ENCODE measurements around the gene CRISPLD2.
"Not testable (repeated sequence)": the region's sequence is repeated elsewhere in the genome, so short reads cannot be mapped to it uniquely, and the experiment has no call there.

CRISPLD2 gene

GRCh38 chr16:84821728-84822689, 2.2 kb downstream of the CRISPLD2 start:
- no peak for DNase-seq (ENCODE audit: low read depth, low spot score)

DNA sequence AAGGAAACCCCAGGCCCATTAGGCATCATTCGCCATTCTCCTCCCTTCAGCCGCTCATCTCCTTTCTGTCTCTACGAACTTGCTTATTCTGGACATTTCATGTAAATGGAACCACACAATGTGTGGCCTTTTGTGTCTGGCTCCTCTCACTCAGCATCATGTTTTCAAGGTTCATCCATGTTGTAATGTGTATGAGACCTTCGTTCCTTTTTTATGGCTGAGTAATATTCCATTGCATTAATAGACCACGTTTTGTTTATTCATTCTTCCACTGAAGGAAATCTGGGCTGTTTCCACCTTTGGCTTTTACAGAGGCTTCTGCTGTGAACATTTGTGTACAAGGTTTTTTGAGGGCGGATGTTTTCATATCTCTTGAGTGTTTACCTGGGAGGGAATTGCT, 3.2 kb downstream of the CRISPLD2 start:
- no peak for DNase-seq (ENCODE audit: low read depth, low spot score)

DNA sequence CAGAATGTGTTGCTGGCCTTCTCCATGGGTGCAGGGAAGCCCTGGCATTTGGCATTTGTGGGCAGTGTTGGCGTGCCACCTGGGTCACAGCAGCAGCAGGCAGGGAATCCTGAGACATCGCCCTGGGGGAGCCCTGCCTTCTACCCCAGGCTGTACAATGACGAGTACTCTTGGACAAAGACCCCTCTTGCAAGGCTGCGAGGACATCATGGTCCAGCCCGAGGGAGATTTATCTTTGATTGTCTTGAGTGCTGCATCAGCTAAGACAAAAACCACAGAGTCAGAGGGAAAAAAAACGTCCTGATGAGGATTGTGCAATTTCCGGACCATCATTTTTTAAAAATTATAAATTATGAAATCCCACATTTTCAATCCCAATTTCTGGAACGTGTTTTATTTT, 3.7 kb downstream of the CRISPLD2 start:
- DNase-seq (ENCODE audit: low read depth, low spot score) = no peak

- no peak for DNase-seq (ENCODE audit: low read depth, low spot score)
These were observed 4.1 kb downstream of the CRISPLD2 start for GRCh38 chr16:84823926-84824325.

DNA sequence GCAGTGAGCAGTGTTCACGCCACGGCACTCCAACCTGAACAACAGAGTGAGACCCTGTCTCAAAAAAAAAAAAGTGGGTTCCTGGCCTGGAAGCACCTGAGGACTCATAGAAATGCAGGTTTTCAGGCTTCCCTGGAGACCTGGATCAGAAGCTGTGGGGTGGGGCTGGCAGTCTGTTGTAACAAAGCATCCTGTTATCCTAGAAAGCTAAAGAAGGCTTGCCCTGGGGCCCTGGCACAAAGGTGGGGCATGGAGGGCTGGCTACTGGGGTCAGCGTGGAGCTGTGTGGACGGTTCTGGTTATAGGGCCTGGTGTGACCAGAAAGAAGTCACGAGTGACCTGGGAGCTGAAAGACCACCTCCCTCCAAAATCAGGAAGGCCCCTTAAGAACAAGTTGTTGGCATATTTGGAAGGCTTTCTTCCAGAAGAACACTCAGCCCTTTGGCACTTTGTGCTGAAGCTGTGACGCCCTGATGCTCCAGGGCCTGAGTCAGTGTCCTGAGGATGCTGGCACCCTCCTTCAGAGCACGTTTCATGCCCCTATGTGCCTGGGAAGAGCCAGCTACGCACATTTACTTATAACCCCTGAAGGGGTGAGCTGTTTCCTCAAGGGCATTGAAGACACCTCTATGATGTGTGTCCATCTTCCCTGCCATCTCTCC, 6.2 kb downstream of the CRISPLD2 start:
- DNase-seq (ENCODE audit: low read depth, low spot score) = no peak

DNA sequence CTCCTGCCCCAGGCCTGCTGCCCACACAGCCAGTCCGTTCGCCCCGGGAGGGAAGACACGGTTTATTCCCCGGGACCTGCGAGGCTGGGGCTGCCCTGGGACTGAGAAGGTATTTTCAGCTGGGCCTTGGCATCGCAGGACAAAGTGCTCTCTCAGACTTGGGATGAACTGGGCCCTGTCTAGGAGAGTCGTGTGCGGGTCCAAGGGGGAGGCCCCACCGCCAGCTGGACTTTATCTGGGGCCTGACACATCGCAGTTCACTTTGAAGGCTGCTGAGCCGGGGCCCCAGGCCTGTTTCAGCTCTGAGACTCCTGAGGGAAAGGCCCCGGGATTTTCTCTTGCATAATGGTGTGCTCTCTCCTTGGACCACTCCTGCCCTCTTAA, 6.8 kb downstream of the CRISPLD2 start:
- DNase-seq (ENCODE audit: low read depth, low spot score) = no peak

- DNase-seq (ENCODE audit: low read depth, low spot score) = no peak
These were observed 7.4 kb downstream of the CRISPLD2 start for GRCh38 chr16:84827131-84827574.

DNA sequence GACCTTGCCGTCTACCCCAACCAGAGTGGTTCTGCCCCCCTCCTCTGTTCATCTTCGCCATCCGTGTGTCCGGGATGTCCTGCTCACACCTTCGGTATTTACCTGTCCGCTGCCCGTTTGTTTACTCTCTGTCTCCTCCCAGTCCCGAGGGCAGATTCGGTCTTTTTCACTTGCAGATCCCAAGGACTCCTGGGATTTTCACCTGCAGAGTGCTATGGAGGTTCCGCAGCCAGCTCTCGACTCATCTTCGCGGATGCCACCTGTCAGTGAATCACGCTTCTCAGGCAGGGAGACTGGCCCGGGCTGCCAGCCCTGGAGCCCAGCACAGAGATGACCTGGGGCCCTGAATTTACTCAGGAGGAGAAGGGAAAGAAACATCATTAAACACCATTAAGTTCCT, 8.1 kb downstream of the CRISPLD2 start:
- DNase-seq (ENCODE audit: low read depth, low spot score) = no peak

GRCh38 chr16:84828322-84828721, 8.5 kb downstream of the CRISPLD2 start:
- no peak for DNase-seq (ENCODE audit: low read depth, low spot score)

GRCh38 chr16:84829168-84829965, 9.6 kb downstream of the CRISPLD2 start:
- DNase-seq (ENCODE audit: low read depth, low spot score) = no peak

- DNase-seq (ENCODE audit: low read depth, low spot score) = no peak
These were observed 11.1 kb downstream of the CRISPLD2 start for GRCh38 chr16:84830765-84831384.

DNA sequence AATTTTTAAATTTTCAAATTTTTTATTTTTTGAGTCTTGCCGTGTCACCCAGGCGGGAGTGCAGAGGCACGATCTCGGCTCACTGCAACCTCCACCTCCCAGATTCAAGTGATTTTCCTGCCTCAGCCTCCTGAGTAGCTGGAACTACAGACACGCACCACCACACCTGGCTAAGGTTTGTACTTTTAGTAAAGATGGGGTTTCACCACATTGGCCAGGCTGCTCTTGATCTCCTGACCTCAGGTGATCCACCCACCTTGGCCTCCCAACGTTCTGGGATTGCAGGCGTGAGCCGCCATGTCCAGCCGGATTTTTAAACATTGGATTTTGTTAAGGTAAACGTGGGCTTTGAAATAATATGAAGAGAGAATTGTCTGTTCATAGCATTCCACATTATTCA, 11.9 kb downstream of the CRISPLD2 start:
- not testable (repeated sequence) for DNase-seq (ENCODE audit: low read depth, low spot score)

DNA sequence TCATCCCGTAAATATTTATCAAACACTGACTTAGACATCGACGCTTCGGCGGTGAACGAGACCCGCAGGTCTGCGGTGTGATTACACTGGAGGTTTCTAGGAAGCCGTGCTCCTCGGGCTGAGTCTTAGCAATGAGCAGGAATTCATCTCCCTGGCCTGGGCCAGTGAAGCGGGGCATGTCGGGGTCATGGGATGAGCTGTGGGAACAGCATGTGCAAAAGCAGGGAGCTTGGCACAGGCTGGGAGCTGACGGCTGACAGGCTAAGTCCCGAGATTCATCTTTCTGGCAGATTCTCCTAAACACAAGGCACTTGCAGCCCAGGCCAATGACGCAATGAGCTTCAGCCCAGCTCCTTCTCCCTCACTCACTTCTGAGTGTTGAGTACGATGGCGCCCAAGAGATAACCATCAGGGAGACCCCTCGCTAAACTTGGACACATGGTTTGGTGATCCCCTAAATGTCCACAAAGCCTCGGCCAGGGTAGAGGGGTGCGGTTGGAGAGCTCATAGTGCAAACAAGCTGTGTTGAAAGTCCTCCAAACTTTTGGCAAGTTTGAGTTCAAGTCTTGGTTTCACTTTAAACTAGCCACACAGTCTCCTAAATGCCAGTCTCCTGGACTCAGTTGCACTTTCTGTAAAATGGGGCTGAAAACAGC, 12.8 kb downstream of the CRISPLD2 start:
- DNase-seq (ENCODE audit: low read depth, low spot score) = peak; percentile 95

DNA sequence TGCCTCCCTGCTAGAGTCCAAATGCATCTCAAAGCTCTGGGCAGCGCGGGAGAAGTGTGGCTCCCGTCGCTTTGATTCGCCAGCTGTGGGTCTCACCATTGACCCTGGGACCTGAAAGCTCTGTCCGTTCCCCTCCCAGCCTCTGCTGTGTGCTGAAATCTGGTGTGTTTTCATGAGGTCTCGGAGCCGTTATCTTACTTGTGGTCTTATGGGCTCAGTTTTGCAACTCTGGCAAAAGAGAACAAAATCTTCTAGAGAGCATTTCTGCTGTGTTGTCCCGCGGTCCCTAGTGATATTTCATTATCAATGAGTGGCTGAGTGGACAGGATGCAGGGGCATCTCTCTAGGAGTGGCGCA, 13.3 kb downstream of the CRISPLD2 start:
- no peak for DNase-seq (ENCODE audit: low read depth, low spot score)

DNA sequence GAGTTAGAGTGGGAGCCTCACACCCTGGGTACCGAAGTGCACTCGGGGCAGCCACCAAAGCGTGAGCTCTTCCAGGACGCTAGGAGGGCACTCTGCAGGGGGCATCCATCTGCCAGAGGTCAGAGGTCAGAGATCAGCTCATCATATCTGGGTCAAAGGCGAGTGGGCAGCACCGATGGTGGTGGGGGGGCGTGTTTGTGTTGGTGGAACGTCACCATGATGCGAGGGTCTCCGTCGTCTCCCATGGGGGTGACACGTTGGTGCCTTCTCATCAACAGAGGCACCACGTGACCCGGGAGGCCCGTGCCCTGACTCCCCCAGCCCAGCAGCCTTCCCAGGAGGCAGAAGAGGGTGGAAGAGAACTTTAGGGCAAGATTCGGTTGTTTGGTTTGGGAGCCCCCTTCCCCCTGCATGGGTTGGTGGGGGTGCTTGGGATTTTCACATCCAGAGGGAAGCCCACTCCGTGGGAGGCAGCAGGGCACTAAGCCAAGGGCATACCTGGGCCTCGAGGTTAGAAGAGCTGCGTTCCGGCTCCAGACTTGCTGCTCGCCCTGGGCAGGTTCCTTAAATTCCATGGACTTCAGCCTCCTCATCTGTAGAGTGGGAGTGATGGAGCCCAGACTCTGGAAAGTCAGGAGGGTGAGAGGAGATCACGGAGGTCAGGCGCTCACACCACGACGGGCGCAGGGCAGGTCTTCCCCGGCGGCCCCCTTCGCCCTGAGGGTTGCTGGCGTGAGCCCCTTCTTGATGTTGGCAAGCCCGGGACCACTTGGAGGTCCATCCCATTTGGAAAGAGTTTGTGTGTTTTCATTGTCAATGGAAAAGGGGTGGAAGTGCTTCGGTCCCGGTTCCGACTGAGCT, 14.0 kb downstream of the CRISPLD2 start:
- DNase-seq (ENCODE audit: low read depth, low spot score) = no peak

GRCh38 chr16:84834403-84834772, 14.6 kb downstream of the CRISPLD2 start:
- no peak for DNase-seq (ENCODE audit: low read depth, low spot score)

DNA sequence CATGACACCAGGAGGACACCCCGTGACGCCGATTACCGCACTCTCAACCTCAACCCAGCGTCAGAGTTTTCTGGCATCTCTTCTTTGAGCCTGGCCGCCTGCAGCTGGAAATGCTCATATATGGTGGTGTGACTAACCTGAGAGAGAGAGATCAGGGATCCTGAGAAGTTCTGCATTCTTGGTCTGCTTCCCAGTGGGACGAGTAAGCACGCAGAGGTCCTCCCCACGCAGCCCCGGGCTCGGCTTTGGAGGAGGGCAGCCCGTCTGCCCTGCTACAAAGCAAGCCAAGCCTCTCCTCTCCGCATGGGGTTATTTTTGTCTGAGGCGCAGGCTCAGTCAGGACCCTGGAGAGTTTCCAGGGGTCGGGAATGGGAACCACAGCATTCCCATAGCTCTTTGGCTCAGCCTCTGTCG, 16.5 kb downstream of the CRISPLD2 start:
- DNase-seq (ENCODE audit: low read depth, low spot score) = peak; percentile 98

GRCh38 chr16:84836967-84837366, 17.2 kb downstream of the CRISPLD2 start:
- DNase-seq (ENCODE audit: low read depth, low spot score) = no peak

GRCh38 chr16:84838383-84838948, 18.7 kb downstream of the CRISPLD2 start:
- DNase-seq (ENCODE audit: low read depth, low spot score) = no peak

DNA sequence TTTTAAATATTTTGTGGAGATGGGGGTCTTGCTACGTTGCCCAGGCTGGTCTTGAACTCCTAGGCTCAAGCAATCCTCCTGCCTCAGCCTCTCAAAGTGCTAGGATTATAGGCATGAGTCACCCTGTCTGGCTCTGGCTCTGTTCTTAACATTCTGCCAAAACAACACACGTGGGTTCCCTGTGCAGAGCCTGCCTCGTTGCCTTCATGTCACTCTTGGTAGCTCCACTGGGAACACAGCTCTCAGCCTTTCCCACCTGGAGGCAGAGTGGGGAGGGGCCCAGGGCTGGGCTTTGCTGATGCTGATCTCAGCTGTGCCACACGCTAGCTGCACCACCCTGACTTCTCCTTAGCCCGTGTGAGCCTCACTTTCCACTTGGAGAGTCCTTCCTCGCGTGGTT, 19.3 kb downstream of the CRISPLD2 start:
- DNase-seq (ENCODE audit: low read depth, low spot score) = no peak
